OCI-LY3 (cell line): ENCODE measurements around the gene DNAI2.

Source experiments
- H2AFZ ChIP-seq: fragments of 200-600, 300-600 bp; shearing (Covaris generic); 2 replicates; pipeline ENCODE4 v1.6.0; 2014; ENCODE audit warnings: antibody characterized with exemption, low read depth, low read length
- H3K27ac ChIP-seq: fragments of 200-600, 300-600 bp; sonication (generic); 2 replicates; pipeline ENCODE4 v1.5.1; 2014; ENCODE audit warnings: mild to moderate bottlenecking, low read length, moderate library complexity, mixed read lengths
- H3K27me3 ChIP-seq: fragments of 200-600, 300-600 bp; sonication (generic); 2 replicates; pipeline ENCODE4 v1.6.1; 2014; ENCODE audit warnings: low read depth, low read length, mixed read lengths
- H3K36me3 ChIP-seq: fragments of 200-600, 300-600 bp; sonication (generic); replicated peaks from 2 replicates; pipeline ENCODE3; 2014; ENCODE audit warnings: low read depth, low read length, mixed read lengths
- H3K4me1 ChIP-seq: fragments of 300-600, 200-600 bp; sonication (generic); 2 replicates; pipeline ENCODE4 v1.6.1; 2014; ENCODE audit warnings: low read length, mixed read lengths
- H3K4me2 ChIP-seq: fragments of 200-600, 300-600 bp; sonication (generic); 2 replicates; pipeline ENCODE4 v1.6.1; 2014; ENCODE audit warnings: low read length, mixed read lengths
- H3K4me3 ChIP-seq: fragments of 300-600, 200-600 bp; sonication (generic); 2 replicates; pipeline ENCODE4 v1.5.1; 2014; ENCODE audit warnings: antibody characterized with exemption, mild to moderate bottlenecking, low read length, moderate library complexity
- H3K79me2 ChIP-seq: fragments of 300-600, 200-600 bp; shearing (Covaris generic); 2 replicates; pipeline ENCODE4 v1.6.1; 2014; ENCODE audit warnings: mild to moderate bottlenecking, low read length, mixed read lengths
- H3K9ac ChIP-seq: fragments of 300-600, 200-600 bp; shearing (Covaris generic); 2 replicates; pipeline ENCODE4 v1.6.0; 2014; ENCODE audit warnings: mild to moderate bottlenecking, low read length, moderate library complexity
- H3K9me3 ChIP-seq: fragments of 200-600, 300-600 bp; shearing (Covaris generic); 2 replicates; pipeline ENCODE4 v1.6.1; 2014; ENCODE audit warnings: low read length, mixed read lengths; ENCODE audit not compliant: insufficient read depth
- H4K20me1 ChIP-seq: fragments of 200-600, 300-600 bp; sonication (generic); 2 replicates; pipeline ENCODE4 v1.6.1; 2016; ENCODE audit warnings: low read length, mixed read lengths; ENCODE audit not compliant: insufficient read depth
- CTCF ChIP-seq: fragments of 200-600, 300-600 bp; sonication (generic); IDR thresholded peaks from 2 replicates; pipeline ENCODE4 v1.5.1; 2014; ENCODE audit warnings: antibody characterized with exemption, low read length, low read depth
- EZH2phosphoT487 ChIP-seq: fragments of 200-600 bp; shearing (Covaris generic); IDR thresholded peaks from 2 replicates; pipeline ENCODE4 v1.6.1; 2018; ENCODE audit warnings: antibody characterized with exemption, mixed run types, low read depth

DNAI2 gene

GRCh38 chr17:74362810-74363498, 88.9 kb downstream of the DNAI2 start:
- Histone ChIP-seq H3K79me2 (no peaks in the 10 kb centered on the region), H3K4me1 (no peaks in the 10 kb centered on the region), H2AFZ (no peak overlapping the region), H3K9ac (no peak overlapping the region), H3K9me3 (no peaks in the 10 kb centered on the region), H3K27ac (no peak overlapping the region), H3K4me2 (no peak overlapping the region), H3K27me3 (no peaks in the 10 kb centered on the region), H3K36me3 (no peaks in the 10 kb centered on the region), H4K20me1 (no peaks in the 10 kb centered on the region), H3K4me3 (no peak overlapping the region)
- TF ChIP-seq CTCF: no peak
- no peak for TF ChIP-seq EZH2phosphoT487
